Loucy (cell line): ENCODE results near the gene CTAGE8.
"Not testable (repeated sequence)": the region's sequence is repeated elsewhere in the genome, so short reads cannot be mapped to it uniquely, and the experiment has no call there.

Experiments used
- H2AFZ ChIP-seq: fragments of 200-600 bp; sonication (generic); 2 replicates; pipeline ENCODE4 v1.6.0; 2016; ENCODE audit warnings: antibody characterized with exemption, mild to moderate bottlenecking, low read length, moderate library complexity
- H3F3A ChIP-seq: fragments of 200-600 bp; 2 replicates; pipeline ENCODE4 v1.6.0; 2016; ENCODE audit warnings: antibody characterized with exemption, low read depth, mild to moderate bottlenecking
- H3K27me3 ChIP-seq: fragments of 200-600 bp; sonication (generic); 2 replicates; pipeline ENCODE4 v1.6.1; 2014; ENCODE audit warnings: low read length, mild to moderate bottlenecking; ENCODE audit not compliant: insufficient read depth, poor library complexity, severe bottlenecking
- H3K36me3 ChIP-seq: fragments of 200-600 bp; sonication (generic); 2 replicates; pipeline ENCODE4 v1.6.1; 2016; ENCODE audit warnings: low read length; ENCODE audit not compliant: insufficient read depth
- H3K4me1 ChIP-seq: fragments of 200-600 bp; sonication (generic); 2 replicates; pipeline ENCODE4 v1.5.1; 2014; ENCODE audit warnings: low read length, mild to moderate bottlenecking; ENCODE audit not compliant: insufficient read depth, poor library complexity, severe bottlenecking
- H3K4me2 ChIP-seq: fragments of 200-600 bp; sonication (generic); 2 replicates; pipeline ENCODE4 v1.6.0; 2014; ENCODE audit warnings: antibody characterized with exemption, low read length, low read depth, mild to moderate bottlenecking; ENCODE audit not compliant: poor library complexity, severe bottlenecking
- H3K4me3 ChIP-seq: fragments of 200-600 bp; sonication (generic); 2 replicates; pipeline ENCODE4 v1.5.1; 2014; ENCODE audit warnings: low read length, mild to moderate bottlenecking, mixed read lengths; ENCODE audit not compliant: poor library complexity, severe bottlenecking
- H3K79me2 ChIP-seq: fragments of 200-600 bp; sonication (generic); 2 replicates; pipeline ENCODE4 v1.6.1; 2014; ENCODE audit warnings: low read length; ENCODE audit not compliant: insufficient read depth
- H3K9ac ChIP-seq: fragments of 200-600 bp; sonication (generic); 2 replicates; pipeline ENCODE4 v1.6.0; 2014; ENCODE audit warnings: mild to moderate bottlenecking, low read depth, low read length, moderate library complexity; ENCODE audit not compliant: poor library complexity, severe bottlenecking
- H3K9me2 ChIP-seq: fragments of 200-600 bp; sonication (generic); replicated peaks from 2 replicates; pipeline ENCODE4 v1.6.1; 2016; ENCODE audit warnings: low read depth, low read length, mixed read lengths
- H3K9me3 ChIP-seq: fragments of 200-600 bp; sonication (generic); 2 replicates; pipeline ENCODE4 v1.6.1; 2014; ENCODE audit warnings: mild to moderate bottlenecking, antibody characterized with exemption, low read length, low read depth; ENCODE audit not compliant: insufficient read depth
- H4K20me1 ChIP-seq: fragments of 200-600 bp; sonication (generic); 2 replicates; pipeline ENCODE4 v1.6.0; 2014; ENCODE audit warnings: antibody characterized with exemption, low read length, mild to moderate bottlenecking; ENCODE audit not compliant: insufficient read depth, poor library complexity, severe bottlenecking

Gene CTAGE8

GRCh38 chr7:144218581-144218980 lies 50.5 kb downstream of the CTAGE8 start:
- not testable (repeated sequence) for H3K79me2 ChIP-seq, H3K4me3 ChIP-seq, H3K9ac ChIP-seq, H4K20me1 ChIP-seq, H3K27me3 ChIP-seq, H3K4me1 ChIP-seq, H2AFZ ChIP-seq, H3K9me2 ChIP-seq, H3K9me3 ChIP-seq, H3K36me3 ChIP-seq, H3K4me2 ChIP-seq, H3F3A ChIP-seq

GRCh38 chr7:144217200-144217599 lies 51.9 kb downstream of the CTAGE8 start:
- H3K4me1 ChIP-seq, H3K27me3 ChIP-seq, H3K9me3 ChIP-seq, H3K4me3 ChIP-seq, H3K4me2 ChIP-seq, H3K36me3 ChIP-seq, H3K9me2 ChIP-seq, H2AFZ ChIP-seq, H3K9ac ChIP-seq, H4K20me1 ChIP-seq, H3F3A ChIP-seq, H3K79me2 ChIP-seq: not testable (repeated sequence)
